Astrocyte (in vitro differentiated cells and primary cell): Measurements from ENCODE around the gene CDH5. TPM values are rescaled to one million over a fixed set of nuclear protein-coding genes. Genes with fewer than 3 reads are reported as not detected.

ENCODE experiments used
- DNase-seq: peaks from one replicate; pipeline ENCODE4 v3.0.0-alpha.2; 2010; ENCODE audit warnings: low read depth
- FAIRE-seq: peaks from 2 replicates; lab custom pipeline; 2011; peaks lifted over from hg19 to GRCh38; lab: Jason Lieb, UNC
- H2AFZ ChIP-seq: 2 replicates; pipeline ENCODE4 v1.6.0; 2012; ENCODE audit warnings: low read depth, low read length, inconsistent platforms
- H3K27ac ChIP-seq: 2 replicates; pipeline ENCODE4 v1.5.1; 2011; ENCODE audit warnings: low read depth, low read length, inconsistent platforms
- H3K27me3 ChIP-seq: 2 replicates; pipeline ENCODE4 v1.6.0; 2011; ENCODE audit warnings: low read length, inconsistent platforms; ENCODE audit not compliant: insufficient read depth
- H3K36me3 ChIP-seq: 2 replicates; pipeline ENCODE4 v1.5.1; 2011; ENCODE audit warnings: low read length, inconsistent platforms; ENCODE audit not compliant: insufficient read depth
- H3K4me1 ChIP-seq: 2 replicates; pipeline ENCODE4 v1.5.1; 2011; ENCODE audit warnings: low read length, inconsistent platforms; ENCODE audit not compliant: insufficient read depth
- H3K4me2 ChIP-seq: 2 replicates; pipeline ENCODE4 v1.6.0; 2012; ENCODE audit warnings: low read length, inconsistent platforms
- H3K4me3 ChIP-seq: 2 replicates; pipeline ENCODE4 v1.5.1; 2011; ENCODE audit warnings: low read depth, mild to moderate bottlenecking, low read length, inconsistent platforms; ENCODE audit not compliant: insufficient read depth
- H3K79me2 ChIP-seq: 2 replicates; pipeline ENCODE4 v1.6.0; 2012; ENCODE audit warnings: mild to moderate bottlenecking, low read length, inconsistent platforms; ENCODE audit not compliant: insufficient read depth
- H3K9ac ChIP-seq: 2 replicates; pipeline ENCODE4 v1.6.0; 2012; ENCODE audit warnings: mild to moderate bottlenecking, low read length, inconsistent platforms
- H3K9me3 ChIP-seq: 2 replicates; pipeline ENCODE4 v1.5.1; 2012; ENCODE audit warnings: low read depth, mild to moderate bottlenecking, low read length, inconsistent platforms; ENCODE audit not compliant: insufficient read depth
- H4K20me1 ChIP-seq: 2 replicates; pipeline ENCODE4 v1.6.0; 2012; ENCODE audit warnings: low read length, inconsistent platforms; ENCODE audit not compliant: insufficient read depth
- H3K27ac Mint-ChIP-seq: one replicate; pipeline ENCODE4 v1.8.0; 2021; ENCODE audit warnings: mild to moderate bottlenecking, mixed read lengths; ENCODE audit not compliant: unreplicated experiment
- H3K27me3 Mint-ChIP-seq: one replicate; pipeline ENCODE4 v1.8.0; 2021; ENCODE audit warnings: low read depth, mixed read lengths; ENCODE audit not compliant: unreplicated experiment
- H3K36me3 Mint-ChIP-seq: one replicate; pipeline ENCODE4 v1.8.0; 2021; ENCODE audit warnings: low read depth, mixed read lengths; ENCODE audit not compliant: unreplicated experiment
- H3K4me1 Mint-ChIP-seq: one replicate; pipeline ENCODE4 v1.8.0; 2021; ENCODE audit warnings: low read depth, mixed read lengths; ENCODE audit not compliant: unreplicated experiment
- H3K4me3 Mint-ChIP-seq: one replicate; pipeline ENCODE4 v1.8.0; 2021; ENCODE audit warnings: mild to moderate bottlenecking, moderate library complexity, mixed read lengths; ENCODE audit not compliant: unreplicated experiment
- H3K9me3 Mint-ChIP-seq: one replicate; pipeline ENCODE4 v1.8.0; 2021; ENCODE audit warnings: mild to moderate bottlenecking, mixed read lengths; ENCODE audit not compliant: unreplicated experiment
- CTCF ChIP-seq: IDR thresholded peaks from 2 replicates; pipeline ENCODE4 v1.5.1; 2011; ENCODE audit warnings: low read depth, mild to moderate bottlenecking, inconsistent platforms, low read length, moderate library complexity; ENCODE audit not compliant: insufficient read depth
- EZH2 ChIP-seq: IDR thresholded peaks from 2 replicates; pipeline ENCODE4 v1.6.1; 2012; ENCODE audit warnings: mild to moderate bottlenecking, low read length, inconsistent platforms; ENCODE audit not compliant: insufficient read depth
- total RNA-seq: library from RNA; stranded (reverse); gene quantifications from 2 replicates; pipeline ENCODE4 v1.2.1, GENCODE V29; 2021

CDH5 gene
- total RNA-seq, 1 donor from 2014 or later, result 0.30 TPM

DNA sequence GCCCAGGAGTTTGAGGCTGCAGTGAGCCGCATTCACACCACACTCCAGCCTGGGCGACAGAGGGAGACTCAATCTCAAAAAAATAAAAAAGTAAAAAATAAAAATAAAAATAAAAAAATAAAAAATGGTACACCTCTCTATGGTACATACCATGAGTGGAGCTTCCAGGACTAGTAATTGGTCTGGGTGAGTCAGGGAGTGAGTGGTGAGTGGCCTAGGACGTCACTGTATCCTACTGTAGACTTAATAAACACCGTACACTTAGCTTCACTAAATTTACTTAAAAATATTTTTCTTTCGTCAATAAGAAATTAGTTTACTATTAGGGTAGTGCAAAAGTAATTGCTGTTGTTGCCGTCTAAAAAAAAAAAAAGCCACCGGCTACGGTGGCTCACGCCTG lies 9.0 kb downstream of the CDH5 start:
- no peak overlapping the region for H3K4me3 Mint-ChIP-seq
- H3K4me1 ChIP-seq, result peaks cover 7% of the 10 kb centered on the region
- no peak overlapping the region for H3K4me3 ChIP-seq
- H3K4me2 ChIP-seq, result no peak overlapping the region
- no peak for FAIRE-seq
- H3K9me3 Mint-ChIP-seq, result peaks cover 4% of the 10 kb centered on the region
- H2AFZ ChIP-seq, result no peak overlapping the region
- H3K27ac ChIP-seq, result no peak overlapping the region
- no peak overlapping the region for H3K9ac ChIP-seq
- TF ChIP-seq CTCF (no peak), EZH2 (no peak)
- no peaks in the 10 kb centered on the region for H3K9me3 ChIP-seq
- H3K36me3 ChIP-seq, result no peaks in the 10 kb centered on the region
- H3K4me1 Mint-ChIP-seq, result no peaks in the 10 kb centered on the region
- H3K79me2 ChIP-seq, result no peaks in the 10 kb centered on the region
- no peaks in the 10 kb centered on the region for H4K20me1 ChIP-seq
- H3K27ac Mint-ChIP-seq, result no peak overlapping the region
- H3K36me3 Mint-ChIP-seq, result no peaks in the 10 kb centered on the region
- no peaks in the 10 kb centered on the region for H3K27me3 ChIP-seq
- DNase-seq, result no peak
- H3K27me3 Mint-ChIP-seq, result peaks cover 20% of the 10 kb centered on the region

DNA sequence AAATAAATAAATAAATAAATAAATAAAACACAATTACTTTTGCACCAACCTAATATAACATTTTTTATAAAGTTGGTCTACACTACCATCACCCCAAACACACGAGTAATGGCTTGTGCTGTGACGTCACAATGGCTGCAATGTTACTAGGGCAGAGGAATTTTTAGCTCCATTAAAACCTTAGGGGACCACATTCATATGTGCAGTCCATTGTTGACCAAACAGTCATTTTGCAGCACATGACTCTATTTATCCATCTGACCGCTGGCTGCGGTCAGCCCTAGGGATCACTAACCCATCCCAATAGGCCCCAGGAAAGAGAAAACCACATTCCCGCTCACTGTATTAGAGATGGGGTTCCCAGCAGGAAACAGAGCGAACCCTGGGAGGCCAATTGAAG lies 9.6 kb downstream of the CDH5 start:
- H3K27me3 Mint-ChIP-seq, result peaks cover 17% of the 10 kb centered on the region
- H3K4me1 Mint-ChIP-seq, result no peaks in the 10 kb centered on the region
- TF ChIP-seq EZH2, result no peak
- no peak for TF ChIP-seq CTCF
- H3K36me3 Mint-ChIP-seq, result no peaks in the 10 kb centered on the region
- H4K20me1 ChIP-seq, result no peaks in the 10 kb centered on the region
- peaks cover 7% of the 10 kb centered on the region for H3K4me1 ChIP-seq
- no peak overlapping the region for H3K4me3 Mint-ChIP-seq
- FAIRE-seq (no peak), DNase-seq (no peak)
- no peaks in the 10 kb centered on the region for H3K36me3 ChIP-seq
- H3K79me2 ChIP-seq, result no peaks in the 10 kb centered on the region
- H3K27ac ChIP-seq, result no peak overlapping the region
- peaks cover 4% of the 10 kb centered on the region for H3K9me3 Mint-ChIP-seq
- H3K4me3 ChIP-seq, result no peak overlapping the region
- no peaks in the 10 kb centered on the region for H3K9me3 ChIP-seq
- no peak overlapping the region for H3K4me2 ChIP-seq
- no peak overlapping the region for H3K27ac Mint-ChIP-seq
- H3K27me3 ChIP-seq, result no peaks in the 10 kb centered on the region
- no peak overlapping the region for H2AFZ ChIP-seq
- no peak overlapping the region for H3K9ac ChIP-seq

GRCh38 chr16:66376577-66377305 lies 10.2 kb downstream of the CDH5 start:
- H3K27me3 Mint-ChIP-seq, result peaks cover 17% of the 10 kb centered on the region
- Histone ChIP-seq H3K9ac (no peak overlapping the region), H2AFZ (no peak overlapping the region), H3K4me2 (no peak overlapping the region), H3K9me3 (no peaks in the 10 kb centered on the region), H3K79me2 (no peaks in the 10 kb centered on the region), H3K4me3 (no peak overlapping the region), H3K27me3 (no peaks in the 10 kb centered on the region), H3K36me3 (no peaks in the 10 kb centered on the region), H4K20me1 (no peaks in the 10 kb centered on the region), H3K4me1 (peaks cover 9% of the 10 kb centered on the region), H3K27ac (no peak overlapping the region)
- no peak overlapping the region for H3K27ac Mint-ChIP-seq
- no peak for TF ChIP-seq CTCF
- TF ChIP-seq EZH2, result no peak
- peaks cover 4% of the 10 kb centered on the region for H3K9me3 Mint-ChIP-seq
- no peaks in the 10 kb centered on the region for H3K4me1 Mint-ChIP-seq
- no peak for DNase-seq
- no peaks in the 10 kb centered on the region for H3K36me3 Mint-ChIP-seq
- no peak overlapping the region for H3K4me3 Mint-ChIP-seq
- no peak for FAIRE-seq
